ENCODE results near the gene OSGIN1.
"Not testable (repeated sequence)": the region's sequence is repeated elsewhere in the genome, so short reads cannot be mapped to it uniquely, and the experiment has no call there.

The OSGIN1 gene

GRCh38 chr16:83941546-83941945, 11.5 kb upstream of the OSGIN1 start:
- not testable (repeated sequence) for DNase-seq (ENCODE audit: low read depth in 2 of 2)

- DNase-seq (ENCODE audit: low read depth in 2 of 2), result no peak
Observed at GRCh38 chr16:83942074-83942473, 11.0 kb upstream of the OSGIN1 start.

- no peak for DNase-seq (ENCODE audit: low read depth in 2 of 2)
Observed at GRCh38 chr16:83942815-83943515, 10.1 kb upstream of the OSGIN1 start.

GRCh38 chr16:83943516-83944050, 9.5 kb upstream of the OSGIN1 start:
- no peak for DNase-seq (ENCODE audit: low read depth in 2 of 2)

GRCh38 chr16:83945587-83945986, 7.5 kb upstream of the OSGIN1 start:
- no peak for DNase-seq (ENCODE audit: low read depth in 2 of 2)

- DNase-seq (ENCODE audit: low read depth in 2 of 2), result no peak
Observed at GRCh38 chr16:83946154-83946780, 6.8 kb upstream of the OSGIN1 start.

- no peak for DNase-seq (ENCODE audit: low read depth in 2 of 2)
Observed at GRCh38 chr16:83946781-83947566, 6.1 kb upstream of the OSGIN1 start.

GRCh38 chr16:83947642-83948234, 5.3 kb upstream of the OSGIN1 start:
- DNase-seq (ENCODE audit: low read depth in 2 of 2), result no peak

- DNase-seq (ENCODE audit: low read depth in 2 of 2), result no peak
Observed at GRCh38 chr16:83948914-83949723, 3.9 kb upstream of the OSGIN1 start.

GRCh38 chr16:83949724-83950001, 3.4 kb upstream of the OSGIN1 start:
- no peak for DNase-seq (ENCODE audit: low read depth in 2 of 2)

GRCh38 chr16:83950862-83951399, 2.1 kb upstream of the OSGIN1 start:
- not testable (repeated sequence) for DNase-seq (ENCODE audit: low read depth in 2 of 2)

GRCh38 chr16:83951544-83951943, 1.5 kb upstream of the OSGIN1 start:
- DNase-seq (ENCODE audit: low read depth in 2 of 2), result no peak

- no peak for DNase-seq (ENCODE audit: low read depth in 2 of 2)
Observed at GRCh38 chr16:83952587-83952939, 477 bp upstream of the OSGIN1 start.

GRCh38 chr16:83953796-83954576, 946 bp downstream of the OSGIN1 start:
- DNase-seq (ENCODE audit: low read depth in 2 of 2), result no peak

GRCh38 chr16:83954577-83955016, 1.6 kb downstream of the OSGIN1 start:
- no peak for DNase-seq (ENCODE audit: low read depth in 2 of 2)

GRCh38 chr16:83955218-83956130, 2.4 kb downstream of the OSGIN1 start:
- DNase-seq (ENCODE audit: low read depth in 2 of 2), result no peak

- peak; percentile 30 to 52 for DNase-seq (ENCODE audit: low read depth in 2 of 2)
Observed at GRCh38 chr16:83956336-83957289, 3.6 kb downstream of the OSGIN1 start.

- no peak for DNase-seq (ENCODE audit: low read depth in 2 of 2)
Observed at GRCh38 chr16:83957296-83957855, 4.3 kb downstream of the OSGIN1 start.
